ENCODE results near the gene KASH5. TPM values are rescaled to one million over a fixed set of nuclear protein-coding genes. Genes with fewer than 3 reads are reported as not detected.

KASH5 gene
- total RNA-seq, 1 experiment from 2014 or later = not detected

DNA sequence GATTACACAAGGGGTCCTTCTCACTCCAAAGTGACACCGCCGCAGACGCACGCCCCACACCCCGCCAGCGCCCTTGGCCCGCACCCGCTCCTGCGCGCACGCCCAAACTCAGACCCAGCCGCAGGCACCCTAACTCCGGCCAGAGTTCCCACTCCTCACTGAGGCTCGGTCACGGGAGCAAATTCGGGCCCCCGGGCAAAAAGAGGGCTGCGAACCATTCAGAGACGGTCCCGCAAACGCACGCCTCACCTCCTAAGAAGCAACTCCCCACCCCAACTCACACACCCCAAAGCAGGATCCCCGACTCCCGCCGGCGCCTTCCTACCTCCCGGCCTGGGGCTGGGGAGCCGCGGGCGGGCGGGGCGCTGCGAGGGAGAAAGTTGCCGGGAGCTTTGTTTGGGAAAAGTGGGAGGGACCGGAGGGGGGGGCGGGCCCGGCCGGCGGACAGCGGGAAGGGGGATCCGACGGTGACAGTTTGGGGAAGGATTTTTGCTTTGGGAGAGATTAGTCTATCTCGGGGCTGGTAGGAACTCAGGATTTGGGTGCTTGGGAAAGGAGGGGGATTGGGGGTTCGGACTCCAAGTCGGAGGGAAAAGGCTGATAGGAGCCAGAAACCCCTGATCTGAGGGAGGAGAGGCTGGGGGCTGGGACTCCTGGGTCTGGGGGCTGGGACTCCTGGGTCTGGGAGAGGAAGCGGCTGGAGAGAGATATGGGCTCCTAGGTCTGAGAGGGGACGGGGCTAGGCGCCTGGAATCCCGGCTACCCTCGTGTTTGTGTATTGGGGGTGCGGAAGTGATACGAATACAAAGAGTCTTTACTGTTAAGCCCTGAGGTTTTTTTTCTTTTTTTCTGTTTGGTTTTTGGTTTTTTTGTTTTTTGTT lies 25.8 kb upstream of the KASH5 start, which contains the start of gene TEAD2:
Gene TEAD2 (minus strand): TSS at position 369 of the 881 bp plus-strand sequence. CDS start 2,341 bp downstream, outside the sequence.
- TF ChIP-seq, protein P1, sequence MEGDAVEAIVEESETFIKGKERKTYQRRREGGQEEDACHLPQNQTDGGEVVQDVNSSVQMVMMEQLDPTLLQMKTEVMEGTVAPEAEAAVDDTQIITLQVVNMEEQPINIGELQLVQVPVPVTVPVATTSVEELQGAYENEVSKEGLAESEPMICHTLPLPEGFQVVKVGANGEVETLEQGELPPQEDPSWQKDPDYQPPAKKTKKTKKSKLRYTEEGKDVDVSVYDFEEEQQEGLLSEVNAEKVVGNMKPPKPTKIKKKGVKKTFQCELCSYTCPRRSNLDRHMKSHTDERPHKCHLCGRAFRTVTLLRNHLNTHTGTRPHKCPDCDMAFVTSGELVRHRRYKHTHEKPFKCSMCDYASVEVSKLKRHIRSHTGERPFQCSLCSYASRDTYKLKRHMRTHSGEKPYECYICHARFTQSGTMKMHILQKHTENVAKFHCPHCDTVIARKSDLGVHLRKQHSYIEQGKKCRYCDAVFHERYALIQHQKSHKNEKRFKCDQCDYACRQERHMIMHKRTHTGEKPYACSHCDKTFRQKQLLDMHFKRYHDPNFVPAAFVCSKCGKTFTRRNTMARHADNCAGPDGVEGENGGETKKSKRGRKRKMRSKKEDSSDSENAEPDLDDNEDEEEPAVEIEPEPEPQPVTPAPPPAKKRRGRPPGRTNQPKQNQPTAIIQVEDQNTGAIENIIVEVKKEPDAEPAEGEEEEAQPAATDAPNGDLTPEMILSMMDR (conservative IDR thresholded peaks at IDR 0.05) = no peak
- H2BK120ac ChIP-seq (ENCODE audit: low read depth, low read length, poor library complexity, severe bottlenecking) = peak within 1 kb of the TSS; percentile 94
- no peaks in the 10 kb centered on the region for H3K9me3 ChIP-seq (ENCODE audit: control insufficient read depth, low read depth, low read length)
- H3K27ac ChIP-seq (ENCODE audit: insufficient read length, low read depth, low read length) = no peak within 1 kb of the TSS
- H3K23ac ChIP-seq (ENCODE audit: insufficient read length, low read depth, low read length) = no peak within 1 kb of the TSS
- H3K79me1 ChIP-seq (ENCODE audit: insufficient read depth, low read depth, low read length, poor library complexity, severe bottlenecking) = peaks cover 6% of the 10 kb centered on the region
- no peaks in the 10 kb centered on the region for H3K9me3 Mint-ChIP-seq
- no peak within 1 kb of the TSS for H4K8ac ChIP-seq (replicated peaks; ENCODE audit: insufficient read length, low read depth, low read length)
- no peak within 1 kb of the TSS for H2AK5ac ChIP-seq (ENCODE audit: insufficient read length, low read length)
- peak within 1 kb of the TSS; percentile 93 for H3T11ph ChIP-seq (ENCODE audit: low read length)
- H2BK12ac ChIP-seq (ENCODE audit: insufficient read length, low read depth, low read length) = peak within 1 kb of the TSS; percentile 79
- H3K56ac ChIP-seq (ENCODE audit: insufficient read length, low read depth, low read length) = no peak within 1 kb of the TSS
- H3K9ac ChIP-seq (ENCODE audit: extremely low read depth, insufficient read length, low read length) = peak within 1 kb of the TSS; percentile 96
- peak within 1 kb of the TSS; percentile 100 for H3K4ac ChIP-seq (ENCODE audit: low read depth, low read length)
- WGBS (ENCODE audit: extremely low coverage, insufficient read length, low lambda C conversion rate) = no CpG with 5 or more reads among the region's 52 CpGs
- peaks cover 4 to 20% of the 10 kb centered on the region in 2 experiments for H3K4me1 Mint-ChIP-seq
- peaks cover 8% of the 10 kb centered on the region for H3K23me2 ChIP-seq (ENCODE audit: insufficient read length, low read depth, low read length, poor library complexity, severe bottlenecking)
- peak within 1 kb of the TSS; percentile 95 for H4K91ac ChIP-seq (ENCODE audit: insufficient read length, low read depth, low read length)
- peak within 1 kb of the TSS; percentile 97 to 98 (median 98); a peak in 6 of 7 replicates for H3K27ac Mint-ChIP-seq
- H3K27me3 ChIP-seq (ENCODE audit: insufficient read depth, low read length) = no peaks in the 10 kb centered on the region
- peak within 1 kb of the TSS; percentile 58 for H2BK5ac ChIP-seq (ENCODE audit: insufficient read length, low read length)
- H2BK20ac ChIP-seq (ENCODE audit: low read depth, low read length, poor library complexity, severe bottlenecking) = no peak within 1 kb of the TSS
- no peak within 1 kb of the TSS; the same call in 1 of the 2 replicates for H2BK15ac ChIP-seq (ENCODE audit: low read depth, low read length)
- no peaks in the 10 kb centered on the region; the same call in 1 of the 2 replicates for H3K4me1 ChIP-seq (ENCODE audit: insufficient read depth, low read length)
- H3K4me3 Mint-ChIP-seq = no peak within 1 kb of the TSS
- H4K5ac ChIP-seq (ENCODE audit: insufficient read length, low read depth, low read length) = peak within 1 kb of the TSS; percentile 49
- H3K79me2 ChIP-seq (ENCODE audit: insufficient read depth, low read length) = peaks cover 6% of the 10 kb centered on the region; the same call in 1 of the 2 replicates
- peak within 1 kb of the TSS; percentile 98 for H3K14ac ChIP-seq (ENCODE audit: insufficient read depth, low read length)
- peak within 1 kb of the TSS; percentile 99 for H3K18ac ChIP-seq (ENCODE audit: insufficient read length, low read depth, low read length)
- H3K36me3 Mint-ChIP-seq (ENCODE audit: insufficient read depth in 1 of 3, low read depth in 3 of 3) = peaks cover 19 to 27% (median 23%) of the 10 kb centered on the region in 3 experiments; a peak in 6 of 7 replicates
- H3K27me3 Mint-ChIP-seq (ENCODE audit: low read depth) = peaks cover 3% of the 10 kb centered on the region
- DNase-seq = peak; percentile 81
- H3K4me2 ChIP-seq (ENCODE audit: insufficient read depth, insufficient read length, low read length) = peak within 1 kb of the TSS; percentile 96
- no peak within 1 kb of the TSS for H2AFZ ChIP-seq (ENCODE audit: low read length)
- H4K20me1 ChIP-seq (ENCODE audit: control insufficient read depth, insufficient read depth, insufficient read length) = no peaks in the 10 kb centered on the region
